ENCODE measurements around the gene TPRG1. TPM values are rescaled to one million over a fixed set of nuclear protein-coding genes. Genes with fewer than 3 reads are reported as not detected.

Gene TPRG1
- total RNA-seq, 4 donors from 2014 or later = 31.3 to 72.0 (median 47.0) TPM

DNA sequence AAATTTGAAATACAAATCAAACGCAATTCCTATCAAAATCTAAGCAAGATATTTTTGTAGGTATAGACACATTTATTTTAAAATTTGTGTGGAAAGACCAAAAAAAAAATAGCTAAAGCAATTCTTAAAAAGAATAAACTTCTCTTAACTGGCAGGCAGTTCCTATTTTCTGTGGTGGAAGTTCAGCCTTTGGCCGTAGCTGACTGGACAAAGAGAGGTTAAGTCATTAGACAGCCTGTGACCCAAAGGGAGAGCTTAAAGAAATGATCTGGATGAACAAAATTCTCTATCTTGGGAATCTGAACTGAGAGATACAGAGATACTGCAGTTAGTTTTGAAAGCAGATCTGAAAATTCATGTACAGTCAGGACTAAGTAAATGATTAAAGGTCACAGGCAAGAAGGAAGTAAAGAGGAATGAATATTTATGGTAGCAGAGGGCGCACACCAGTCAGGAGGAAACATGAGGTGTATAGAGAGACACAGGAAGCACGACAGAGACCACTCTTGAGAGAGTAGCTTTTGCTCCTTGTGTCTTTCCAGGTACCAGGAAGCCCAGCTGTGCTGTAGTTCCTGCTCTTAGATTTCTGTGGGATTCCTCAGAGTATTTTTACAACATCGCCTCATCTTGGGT lies 57.5 kb downstream of the TPRG1 start:
- TF ChIP-seq CTCF (IDR thresholded peaks at IDR 0.05; ENCODE audit: low read depth) = no peak

- TF ChIP-seq CTCF (IDR thresholded peaks at IDR 0.05; ENCODE audit: low read depth) = no peak
Observed at GRCh38 chr3:189232790-189233189, 61.0 kb downstream of the TPRG1 start.

DNA sequence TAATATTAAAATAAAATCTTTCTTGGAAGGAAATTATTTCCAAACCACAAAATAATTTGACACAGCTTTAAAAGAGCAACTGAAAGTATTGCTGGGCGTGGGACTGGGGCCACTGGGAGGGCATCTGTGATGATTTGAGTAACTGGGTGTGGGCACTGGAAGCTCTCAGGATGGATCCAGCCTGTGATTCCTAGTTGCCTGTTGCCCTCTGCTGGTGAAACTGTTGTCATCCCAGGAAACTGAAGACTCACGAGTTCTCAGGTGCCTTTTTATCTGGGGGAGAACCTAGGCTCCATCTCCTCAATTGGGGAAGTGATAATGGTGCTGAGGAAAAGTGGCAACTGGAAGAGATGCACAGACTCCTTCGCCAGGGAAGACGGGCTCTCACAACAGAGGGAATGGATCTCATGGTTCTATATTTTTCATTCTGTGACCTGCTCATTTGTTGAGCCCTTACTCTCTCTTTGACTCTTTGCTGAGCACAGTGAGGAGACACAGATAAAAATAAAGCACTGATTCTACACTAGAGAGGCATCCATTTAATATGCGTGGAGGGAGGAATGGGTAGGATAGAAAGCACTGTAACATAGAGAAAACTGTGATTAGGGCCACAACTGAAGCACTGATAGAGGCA lies 61.6 kb downstream of the TPRG1 start:
- TF ChIP-seq CTCF (IDR thresholded peaks at IDR 0.05; ENCODE audit: low read depth) = no peak

DNA sequence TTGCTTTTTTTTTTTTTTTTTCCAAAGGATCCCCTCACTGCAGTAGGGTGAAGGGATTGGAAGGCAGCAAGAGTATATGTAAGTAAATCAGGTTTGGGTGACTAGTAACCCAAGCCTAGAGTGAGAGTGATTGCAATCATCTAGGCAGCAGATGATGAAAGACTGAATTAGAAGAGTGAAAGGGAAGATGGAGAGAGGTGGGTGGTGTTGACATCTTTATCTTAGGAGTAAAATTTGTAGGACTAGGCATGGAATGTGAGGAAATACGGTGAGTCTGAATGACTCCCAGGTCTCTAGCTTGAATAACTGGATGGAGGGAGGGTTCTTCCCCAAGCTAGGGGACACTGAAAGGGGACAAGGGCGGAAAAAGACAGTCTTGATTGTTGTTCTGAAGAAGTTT lies 63.4 kb downstream of the TPRG1 start:
- TF ChIP-seq CTCF (IDR thresholded peaks at IDR 0.05; ENCODE audit: low read depth) = no peak

DNA sequence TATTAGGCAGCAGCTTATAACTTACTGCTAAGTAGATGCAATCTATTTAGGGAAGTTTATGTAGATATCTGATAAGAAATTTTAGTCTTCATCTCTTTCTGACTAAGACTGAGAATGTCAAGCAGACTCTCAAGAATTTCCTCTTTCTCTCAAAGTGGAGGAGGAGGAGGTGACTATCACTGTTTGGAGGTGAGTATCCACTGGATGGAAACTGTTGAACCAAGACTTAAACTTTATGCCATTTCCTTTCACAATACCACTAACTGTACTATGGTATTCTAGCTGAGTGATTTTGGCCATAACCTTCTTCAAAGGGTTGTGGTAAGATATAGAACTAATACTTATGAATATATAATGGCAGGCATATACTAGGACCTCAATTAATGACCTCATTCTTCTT lies 64.6 kb downstream of the TPRG1 start:
- no peak for TF ChIP-seq CTCF (IDR thresholded peaks at IDR 0.05; ENCODE audit: low read depth)

GRCh38 chr3:189237526-189237925 lies 65.8 kb downstream of the TPRG1 start:
- no peak for TF ChIP-seq CTCF (IDR thresholded peaks at IDR 0.05; ENCODE audit: low read depth)

GRCh38 chr3:189238071-189238470 lies 66.3 kb downstream of the TPRG1 start:
- no peak for TF ChIP-seq CTCF (IDR thresholded peaks at IDR 0.05; ENCODE audit: low read depth)

Measured in subcutaneous adipose tissue (tissue), 4 donors.